Vagina (tissue), 2 donors: ENCODE results near the gene BCKDHA. TPM values are rescaled to one million over a fixed set of nuclear protein-coding genes. Genes with fewer than 3 reads are reported as not detected.
A peak's percentile ranks its signal among the peaks of the same experiment; 100 is the strongest.

Source experiments
- DNase-seq, 2 donors: peaks; one replicate each; pipeline ENCODE4 v3.0.0-alpha.2; 2017; ENCODE audit errors: extremely low spot score in 2 of 2
- H3K27ac ChIP-seq: fragments of 200-600 bp; sonication (generic); one replicate; pipeline ENCODE4 v1.5.1; 2019
- H3K27me3 ChIP-seq: fragments of 200-600 bp; sonication (generic); one replicate; pipeline ENCODE4 v1.5.1; 2019
- H3K36me3 ChIP-seq, 2 donors: fragments of 200-600 bp; sonication (generic); one replicate each; pipeline ENCODE4 v1.5.1; 2017 to 2019
- H3K4me1 ChIP-seq: fragments of 200-600 bp; sonication (generic); one replicate; pipeline ENCODE4 v1.5.1; 2019
- H3K4me3 ChIP-seq, 2 donors: fragments of 200-600 bp; sonication (generic); 1 replicate in 1 of 2; 2 replicates in 1 of 2; pipeline ENCODE4 v1.5.1; 2016 to 2019
- H3K9me3 ChIP-seq: fragments of 200-600 bp; sonication (generic); one replicate; pipeline ENCODE4 v1.5.1; 2019
- POLR2A ChIP-seq, 2 donors: fragments of 450-650 bp; IDR thresholded peaks; one replicate each; pipeline ENCODE4 v1.6.1; 2017; ENCODE audit warnings: antibody characterized with exemption in 2 of 2, mild to moderate bottlenecking in 2 of 2, moderate library complexity in 2 of 2
- POLR2AphosphoS5 ChIP-seq, 2 donors: sonication (generic); formaldehyde crosslinking; IDR thresholded peaks; one replicate each; pipeline ENCODE4 v1.9.0; 2017; ENCODE audit warnings: antibody characterized with exemption in 2 of 2, mild to moderate bottlenecking in 2 of 2, low read depth in 1 of 2; ENCODE audit not compliant: insufficient read depth in 1 of 2
- intact Hi-C: fragments of 100-400 bp; cut with DNase I; formaldehyde crosslinking; loops from one replicate; pipeline ENCODE4 v1.15.1; 2023
- total RNA-seq: library from RNA; depleted of rRNA; stranded (reverse); fragments of >200 nt; gene quantifications from one replicate; pipeline ENCODE4 v1.2.3, GENCODE V29; 2016
- TF ChIP-seq, protein P1 (sequence below), 3 experiments: fragments of 450-650 bp in 2 of 3; fragments of 200-600 bp in 1 of 3; sonication (generic) in 1 of 3; IDR thresholded peaks; one replicate each; pipeline ENCODE4 v1.5.1; 2017 to 2019; ENCODE audit warnings: antibody characterized with exemption in 3 of 3, mild to moderate bottlenecking in 2 of 3, moderate library complexity in 2 of 3

The BCKDHA gene
- total RNA-seq, 1 donor from 2014 or later, result 68.5 TPM

GRCh38 chr19:41435936-41436673 is 38.5 kb downstream of the BCKDHA start:
- TF ChIP-seq POLR2A (IDR thresholded peaks at IDR 0.05), result no peak
- TF ChIP-seq POLR2AphosphoS5 (IDR thresholded peaks at IDR 0.05; ENCODE audit: insufficient read depth in 1 of 2, low read depth in 1 of 2), result no peak
- TF ChIP-seq, protein P1, sequence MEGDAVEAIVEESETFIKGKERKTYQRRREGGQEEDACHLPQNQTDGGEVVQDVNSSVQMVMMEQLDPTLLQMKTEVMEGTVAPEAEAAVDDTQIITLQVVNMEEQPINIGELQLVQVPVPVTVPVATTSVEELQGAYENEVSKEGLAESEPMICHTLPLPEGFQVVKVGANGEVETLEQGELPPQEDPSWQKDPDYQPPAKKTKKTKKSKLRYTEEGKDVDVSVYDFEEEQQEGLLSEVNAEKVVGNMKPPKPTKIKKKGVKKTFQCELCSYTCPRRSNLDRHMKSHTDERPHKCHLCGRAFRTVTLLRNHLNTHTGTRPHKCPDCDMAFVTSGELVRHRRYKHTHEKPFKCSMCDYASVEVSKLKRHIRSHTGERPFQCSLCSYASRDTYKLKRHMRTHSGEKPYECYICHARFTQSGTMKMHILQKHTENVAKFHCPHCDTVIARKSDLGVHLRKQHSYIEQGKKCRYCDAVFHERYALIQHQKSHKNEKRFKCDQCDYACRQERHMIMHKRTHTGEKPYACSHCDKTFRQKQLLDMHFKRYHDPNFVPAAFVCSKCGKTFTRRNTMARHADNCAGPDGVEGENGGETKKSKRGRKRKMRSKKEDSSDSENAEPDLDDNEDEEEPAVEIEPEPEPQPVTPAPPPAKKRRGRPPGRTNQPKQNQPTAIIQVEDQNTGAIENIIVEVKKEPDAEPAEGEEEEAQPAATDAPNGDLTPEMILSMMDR (IDR thresholded peaks at IDR 0.05), result no peak
- Histone ChIP-seq H3K9me3 (no peaks in the 10 kb centered on the region), H3K4me3 (no peak overlapping the region), H3K4me1 (peaks cover 20% of the 10 kb centered on the region), H3K27me3 (no peaks in the 10 kb centered on the region), H3K27ac (no peak overlapping the region), H3K36me3 (peaks cover 0 to 21% of the 10 kb centered on the region in 2 donors)
- intact Hi-C loops, result no loop called here
- no peak for DNase-seq

- Histone ChIP-seq H3K9me3 (no peaks in the 10 kb centered on the region), H3K4me3 (no peak overlapping the region), H3K4me1 (peaks cover 20% of the 10 kb centered on the region), H3K36me3 (peaks cover 0 to 18% of the 10 kb centered on the region in 2 donors), H3K27ac (no peak overlapping the region), H3K27me3 (no peaks in the 10 kb centered on the region)
- intact Hi-C loops, result no loop called here
- no peak for DNase-seq
- TF ChIP-seq, protein P1 (IDR thresholded peaks at IDR 0.05), result no peak
- no peak for TF ChIP-seq POLR2A (IDR thresholded peaks at IDR 0.05)
- no peak for TF ChIP-seq POLR2AphosphoS5 (IDR thresholded peaks at IDR 0.05; ENCODE audit: insufficient read depth in 1 of 2, low read depth in 1 of 2)
Observed at GRCh38 chr19:41436674-41436951, 39.0 kb downstream of the BCKDHA start.

GRCh38 chr19:41437944-41438574 is 40.4 kb downstream of the BCKDHA start:
- no peak for TF ChIP-seq POLR2A (IDR thresholded peaks at IDR 0.05)
- TF ChIP-seq POLR2AphosphoS5 (IDR thresholded peaks at IDR 0.05; ENCODE audit: insufficient read depth in 1 of 2, low read depth in 1 of 2), result no peak
- TF ChIP-seq, protein P1 (IDR thresholded peaks at IDR 0.05), result no peak
- intact Hi-C loops, result no loop called here
- Histone ChIP-seq H3K36me3 (peaks cover 0 to 4% of the 10 kb centered on the region in 2 donors), H3K27me3 (no peaks in the 10 kb centered on the region), H3K27ac (no peak overlapping the region), H3K9me3 (no peaks in the 10 kb centered on the region), H3K4me3 (no peak overlapping the region), H3K4me1 (peaks cover 20% of the 10 kb centered on the region)
- DNase-seq, result no peak

GRCh38 chr19:41439441-41440222 is 42.0 kb downstream of the BCKDHA start, which contains the start of gene DMAC2:
Gene DMAC2 (minus strand): TSS chr19:41439912. CDS start chr19:41439899, 13 bp downstream.
- H3K4me3 ChIP-seq, result peak within 1 kb of the TSS; percentile 67 to 68
- no peaks in the 10 kb centered on the region for H3K36me3 ChIP-seq
- intact Hi-C loops, result no loop called here
- no peaks in the 10 kb centered on the region for H3K27me3 ChIP-seq
- no peaks in the 10 kb centered on the region for H3K9me3 ChIP-seq
- peaks cover 20% of the 10 kb centered on the region for H3K4me1 ChIP-seq
- TF ChIP-seq POLR2AphosphoS5 (IDR thresholded peaks at IDR 0.05; ENCODE audit: insufficient read depth in 1 of 2, low read depth in 1 of 2) (peak; percentile 97 to 98), POLR2A (IDR thresholded peaks at IDR 0.05) (peak in 1 of 2 donors; percentile 74)
- TF ChIP-seq, protein P1 (IDR thresholded peaks at IDR 0.05), result peak; percentile 0 to 36 (median 15)
- peak in 1 of 2 donors; percentile 98 for DNase-seq
- peak within 1 kb of the TSS; percentile 90 for H3K27ac ChIP-seq
